ENCODE data around the gene S100A11.

- TF ChIP-seq EP300 (IDR thresholded peaks at IDR 0.05) (no peak), CTCF (IDR thresholded peaks at IDR 0.05) (no peak)
These were observed 27.1 kb downstream of the S100A11 start for GRCh38 chr1:152009691-152010090.

Measured in suprapubic skin (tissue), 3 donors.